GF-D8 (cell line): ENCODE data around the gene TSPO2.
"Not testable (repeated sequence)": the region's sequence is repeated elsewhere in the genome, so short reads cannot be mapped to it uniquely, and the experiment has no call there.

Experiments
- DNase-seq: peaks from one replicate; lab custom pipeline; 2025; lab: John Stamatoyannopoulos, UW

The TSPO2 gene, protein sequence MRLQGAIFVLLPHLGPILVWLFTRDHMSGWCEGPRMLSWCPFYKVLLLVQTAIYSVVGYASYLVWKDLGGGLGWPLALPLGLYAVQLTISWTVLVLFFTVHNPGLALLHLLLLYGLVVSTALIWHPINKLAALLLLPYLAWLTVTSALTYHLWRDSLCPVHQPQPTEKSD

DNA sequence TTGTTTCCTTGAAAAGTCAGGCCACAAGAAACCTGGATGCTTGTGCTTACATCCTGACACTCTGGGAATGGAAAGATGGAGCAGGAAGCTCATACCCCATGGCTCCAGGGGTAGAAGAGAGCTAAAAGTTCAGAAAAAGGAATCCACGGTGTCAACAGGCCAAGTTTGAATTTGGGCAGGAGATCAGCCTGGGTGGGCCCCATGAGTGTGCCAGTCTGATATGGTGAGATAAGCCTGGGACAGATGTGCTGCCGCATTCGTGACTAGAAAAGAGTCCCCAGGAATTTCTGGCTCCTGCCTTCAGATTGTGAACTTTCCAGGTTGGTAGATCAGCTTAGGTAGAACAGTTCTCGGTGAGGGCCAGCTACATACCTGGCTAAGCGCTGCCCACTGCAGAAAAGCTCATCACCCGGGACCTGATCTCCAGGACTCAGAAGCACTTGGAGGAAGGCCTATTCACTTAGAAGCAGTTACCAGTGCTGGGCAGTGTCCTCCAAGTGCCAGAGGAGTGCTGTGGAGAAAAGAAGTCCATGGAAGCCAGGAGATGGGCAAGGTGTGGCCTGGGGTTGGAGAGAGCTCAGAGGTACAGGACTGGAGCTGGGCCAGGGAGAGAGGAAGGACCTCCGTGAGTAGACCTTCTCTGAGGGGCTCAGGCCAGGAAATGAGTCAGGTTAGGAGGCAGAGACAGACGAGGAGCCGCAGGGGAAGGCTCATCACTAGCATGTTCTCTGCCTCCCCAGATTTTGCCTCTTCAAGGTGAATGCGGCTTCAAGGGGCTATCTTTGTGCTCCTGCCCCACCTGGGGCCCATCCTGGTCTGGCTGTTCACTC lies at the start of gene TSPO2:
Gene TSPO2 (plus strand): TSS at position 242 of the 830 bp plus-strand sequence. CDS start 519 bp downstream, at position 761.
- DNase-seq = no peak

DNA sequence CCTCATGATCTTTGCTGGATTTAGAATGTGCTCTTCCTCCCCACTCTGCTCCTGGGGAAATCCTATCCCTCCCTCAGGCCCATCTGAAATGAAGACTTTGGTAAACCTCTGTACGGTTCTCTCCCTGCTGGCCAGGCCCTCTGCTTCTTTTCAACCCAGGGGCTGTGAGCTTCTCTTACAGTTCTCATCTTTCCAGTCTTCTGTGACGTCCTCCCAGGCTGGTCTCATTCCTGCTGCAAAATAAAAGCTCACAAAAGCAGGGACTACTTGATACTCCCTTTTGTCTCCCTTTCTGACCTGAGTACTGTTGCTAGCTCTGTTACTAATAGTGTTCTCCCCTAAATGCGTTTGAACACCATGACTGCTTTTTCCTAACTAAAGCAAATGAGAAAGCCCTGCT lies 49.5 kb upstream of the TSPO2 start:
- no peak for DNase-seq

DNA sequence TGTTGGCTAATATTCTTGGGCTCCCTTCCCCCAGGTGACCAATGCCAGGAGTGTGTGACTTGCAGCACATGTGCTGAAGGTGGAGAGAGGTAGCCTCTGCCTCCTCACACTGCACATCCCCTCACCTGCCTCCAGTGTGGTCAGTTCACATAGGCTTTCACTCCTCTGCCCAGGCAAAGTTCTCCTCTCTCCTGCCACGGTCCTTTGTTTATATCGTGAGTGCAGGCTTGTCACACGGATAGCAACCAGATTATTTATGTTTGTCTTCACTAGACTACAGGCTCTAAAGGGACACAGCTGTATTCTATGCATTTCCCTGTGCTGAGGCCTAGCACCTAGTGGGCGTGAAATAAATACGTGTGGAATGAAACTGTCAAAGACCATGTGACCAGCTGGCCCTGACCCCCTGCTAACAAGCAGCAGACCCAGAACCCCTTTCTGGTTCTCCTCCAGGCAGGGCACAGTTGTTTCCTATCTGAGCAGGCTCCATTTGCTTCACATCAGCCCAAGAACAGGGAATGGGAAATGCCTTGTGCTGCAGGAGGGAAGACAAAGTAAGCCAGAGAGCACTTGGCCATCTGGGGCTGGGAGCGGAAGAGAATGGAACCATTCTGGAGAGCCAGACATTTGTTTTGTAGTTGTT lies 45.6 kb upstream of the TSPO2 start:
- no peak for DNase-seq

DNA sequence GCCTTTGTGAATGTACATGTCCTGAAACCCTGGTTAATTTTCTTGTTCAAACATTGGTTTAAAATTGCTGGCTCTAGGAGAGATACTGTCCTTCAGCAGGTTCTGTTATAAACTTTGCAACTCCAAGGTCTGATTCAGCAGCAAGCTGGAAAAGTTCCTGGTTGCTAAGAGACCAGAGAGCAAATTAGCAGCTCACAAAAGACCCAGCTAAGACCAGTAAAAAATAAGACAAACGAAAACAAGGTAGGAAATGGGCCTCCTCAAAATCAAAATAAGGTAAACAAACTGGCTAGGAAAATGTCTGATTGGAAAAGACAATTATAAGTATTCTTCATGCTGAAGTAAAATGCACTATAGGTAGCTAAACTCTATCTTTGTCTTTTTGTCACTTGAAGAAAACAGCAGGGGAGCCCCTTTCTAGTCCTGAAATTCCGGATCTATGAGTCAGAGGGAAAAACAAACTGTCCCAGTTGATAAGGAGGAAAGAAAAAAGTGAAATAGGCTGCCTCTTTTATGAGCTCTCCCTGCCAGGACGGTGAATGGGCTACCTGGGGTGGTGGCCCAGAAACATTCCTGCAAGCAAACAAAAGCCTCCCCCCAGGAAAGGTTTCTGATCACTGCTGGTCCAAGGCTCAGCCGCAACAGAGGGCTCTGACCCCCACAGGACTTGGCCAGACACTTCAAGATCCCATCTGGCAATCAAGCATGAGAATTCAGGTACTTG lies 44.9 kb upstream of the TSPO2 start:
- DNase-seq = no peak

DNA sequence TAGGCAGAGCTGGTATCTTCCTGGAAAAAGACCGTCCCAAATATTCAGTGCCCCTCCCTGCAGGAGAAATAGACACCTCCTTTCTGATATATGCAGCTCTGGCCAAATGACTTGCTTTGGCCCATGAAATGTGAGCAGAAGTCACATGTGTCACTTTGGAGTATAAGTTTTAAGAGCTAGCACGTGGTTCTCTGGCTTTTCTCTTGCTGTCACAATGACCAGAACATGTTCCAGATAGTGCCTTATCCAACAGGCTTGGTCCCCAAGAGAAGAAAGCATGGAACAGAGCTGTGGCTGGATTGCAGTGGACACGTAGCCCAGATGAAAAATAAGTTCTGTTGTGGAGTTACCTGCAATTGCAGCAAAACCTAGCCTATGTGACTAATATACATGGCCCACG lies 43.6 kb upstream of the TSPO2 start:
- no peak for DNase-seq

DNA sequence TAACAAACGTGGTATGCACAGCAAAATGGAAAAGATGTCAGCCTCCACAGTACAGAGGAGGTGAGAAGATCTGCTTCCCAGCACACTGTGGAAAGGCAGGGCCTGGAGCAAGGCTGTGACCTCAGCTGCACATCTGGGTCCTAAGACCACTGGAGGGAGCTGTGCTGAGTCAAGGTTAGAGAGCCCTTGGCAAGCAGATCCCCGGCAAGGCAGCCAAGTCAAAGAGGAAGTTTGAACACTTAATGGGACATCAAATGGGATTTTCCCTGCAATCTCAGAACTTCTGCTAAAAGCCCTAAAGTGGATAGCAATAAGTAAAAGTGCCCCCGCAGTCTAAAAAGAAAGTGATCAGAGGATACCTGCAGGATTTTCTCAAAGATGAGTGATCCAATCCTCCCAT lies 42.7 kb upstream of the TSPO2 start:
- DNase-seq = peak; percentile 13

DNA sequence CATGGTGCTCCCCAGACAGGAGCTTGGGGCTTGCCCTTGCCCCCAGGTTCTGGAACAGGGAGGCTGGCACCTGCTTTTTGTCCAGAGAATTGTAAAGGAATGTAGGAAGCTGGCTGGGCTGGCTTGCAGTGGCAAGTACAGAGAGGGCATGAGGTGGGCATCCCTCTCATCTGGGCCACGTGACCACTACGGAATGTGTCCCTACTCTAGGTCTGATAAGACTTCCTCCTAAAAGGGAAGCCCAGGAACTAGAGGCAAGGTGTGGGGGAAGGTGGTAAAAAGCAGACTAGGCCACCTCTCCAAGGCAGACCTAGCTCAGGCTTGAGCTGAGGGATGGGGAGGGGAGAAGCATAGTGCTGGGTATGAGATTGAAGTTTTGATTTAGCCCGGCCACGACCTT lies 42.0 kb upstream of the TSPO2 start:
- no peak for DNase-seq

DNA sequence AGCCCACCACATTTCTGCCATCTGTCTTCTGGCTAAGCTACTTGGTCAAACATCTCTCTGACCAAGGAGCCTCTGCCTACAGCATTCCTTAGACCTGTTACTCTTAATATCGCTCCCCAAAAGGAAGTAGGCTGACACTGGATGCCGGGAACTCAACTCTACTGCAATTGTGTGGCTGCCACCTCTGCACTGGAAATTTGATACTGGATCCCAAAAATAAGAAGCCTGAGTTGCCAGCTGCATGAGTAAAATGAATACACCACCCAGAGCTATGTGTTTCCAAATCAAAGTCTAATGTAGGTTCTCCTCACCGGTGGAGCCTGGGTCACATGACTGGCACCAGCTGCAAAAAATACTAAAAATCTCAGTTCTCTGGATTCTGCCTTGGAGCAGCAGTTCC lies 40.1 kb upstream of the TSPO2 start:
- no peak for DNase-seq

DNA sequence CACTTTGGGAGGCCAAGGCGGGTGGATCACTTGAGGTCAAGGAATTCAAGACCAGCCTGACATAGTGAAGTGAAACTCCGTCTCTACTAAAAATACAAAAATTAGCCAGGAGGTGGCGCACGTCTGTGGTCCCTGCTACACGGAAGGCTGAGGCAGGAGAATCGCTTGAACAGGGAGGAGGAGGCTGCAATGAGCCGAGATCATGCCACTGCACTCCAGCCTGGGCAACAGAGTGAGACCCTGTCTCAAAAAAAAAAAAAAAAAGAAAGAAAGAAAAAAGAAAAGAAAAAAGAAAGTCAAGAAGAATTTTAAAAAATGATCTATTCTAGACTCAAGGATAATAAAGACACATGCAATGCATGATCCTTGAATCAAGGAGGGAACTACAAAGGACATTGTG lies 36.0 kb upstream of the TSPO2 start:
- not testable (repeated sequence) for DNase-seq

DNA sequence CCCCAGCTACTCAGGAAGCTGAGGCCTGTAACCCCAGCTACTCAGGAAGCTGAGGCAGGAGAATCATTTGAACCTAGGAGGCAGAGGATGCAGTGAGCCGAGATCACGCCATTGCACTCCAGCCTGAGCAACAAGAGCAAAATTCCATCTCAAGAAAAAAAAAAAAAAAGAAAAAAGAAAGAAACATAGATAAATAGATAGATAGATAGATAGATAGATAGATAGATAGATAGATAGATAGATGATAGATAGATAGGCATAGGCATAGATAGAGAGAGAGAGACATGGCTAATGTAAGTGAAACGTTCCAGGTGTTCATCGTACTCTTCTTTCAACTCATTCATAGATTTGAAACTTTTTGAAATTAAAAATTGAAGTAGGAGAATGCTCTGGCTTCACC lies 35.3 kb upstream of the TSPO2 start:
- DNase-seq = not testable (repeated sequence)

DNA sequence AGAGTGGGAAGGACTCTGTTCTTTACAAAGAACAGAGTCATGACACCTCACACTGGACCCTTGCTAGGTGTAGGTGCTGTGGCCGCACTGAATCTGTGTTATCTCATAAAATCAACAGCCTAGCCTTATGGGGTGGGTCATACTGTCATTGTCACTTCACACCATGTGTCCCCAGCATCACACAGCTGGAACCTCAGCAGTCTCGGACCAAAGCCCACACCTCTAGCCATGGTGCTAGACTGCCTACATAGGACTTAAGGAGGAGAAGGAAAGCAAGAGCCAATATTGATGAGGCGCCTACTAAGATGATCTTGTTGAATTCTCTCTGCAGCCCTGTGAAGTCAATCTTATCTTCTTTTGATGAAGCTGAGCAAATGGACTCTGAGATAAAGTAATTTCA lies 34.3 kb upstream of the TSPO2 start:
- DNase-seq = no peak

DNA sequence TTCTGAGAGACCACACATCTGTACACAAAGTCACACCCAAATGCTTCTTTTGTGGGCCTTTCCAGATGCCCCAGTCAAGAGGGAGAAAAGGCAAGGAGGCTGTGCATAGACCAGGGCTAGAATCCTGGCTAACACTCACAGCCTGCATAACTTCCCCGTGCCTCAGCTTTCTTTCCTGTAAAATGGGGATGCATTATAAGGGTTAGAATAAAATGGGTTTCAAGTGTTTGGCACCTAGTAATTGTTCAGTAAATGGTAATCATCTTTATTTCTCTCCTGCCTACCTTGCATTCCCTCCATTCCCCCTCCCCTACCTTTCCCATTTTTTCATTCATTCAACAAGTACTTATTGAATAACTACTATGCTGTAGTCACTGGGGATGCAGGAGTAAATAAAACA lies 32.6 kb upstream of the TSPO2 start:
- DNase-seq = no peak

DNA sequence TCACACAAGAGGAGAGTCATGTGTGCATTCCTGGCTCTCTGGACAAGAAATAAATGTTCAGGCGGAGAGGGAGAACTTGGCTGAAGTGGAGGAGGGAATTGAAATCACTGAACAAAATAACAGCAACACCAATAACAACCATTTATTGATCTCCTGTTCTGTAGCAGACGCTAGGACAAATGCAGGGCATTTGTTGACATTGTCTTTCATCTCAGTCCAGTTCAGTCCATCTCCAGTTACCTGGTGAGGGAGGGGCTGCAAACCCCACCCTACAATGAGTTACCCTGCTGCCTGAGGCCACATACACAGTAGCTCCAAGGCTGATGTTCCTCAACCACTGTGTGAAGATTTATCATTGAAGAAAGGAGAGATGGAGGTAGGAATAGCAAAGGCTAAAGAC lies 30.6 kb upstream of the TSPO2 start:
- no peak for DNase-seq

DNA sequence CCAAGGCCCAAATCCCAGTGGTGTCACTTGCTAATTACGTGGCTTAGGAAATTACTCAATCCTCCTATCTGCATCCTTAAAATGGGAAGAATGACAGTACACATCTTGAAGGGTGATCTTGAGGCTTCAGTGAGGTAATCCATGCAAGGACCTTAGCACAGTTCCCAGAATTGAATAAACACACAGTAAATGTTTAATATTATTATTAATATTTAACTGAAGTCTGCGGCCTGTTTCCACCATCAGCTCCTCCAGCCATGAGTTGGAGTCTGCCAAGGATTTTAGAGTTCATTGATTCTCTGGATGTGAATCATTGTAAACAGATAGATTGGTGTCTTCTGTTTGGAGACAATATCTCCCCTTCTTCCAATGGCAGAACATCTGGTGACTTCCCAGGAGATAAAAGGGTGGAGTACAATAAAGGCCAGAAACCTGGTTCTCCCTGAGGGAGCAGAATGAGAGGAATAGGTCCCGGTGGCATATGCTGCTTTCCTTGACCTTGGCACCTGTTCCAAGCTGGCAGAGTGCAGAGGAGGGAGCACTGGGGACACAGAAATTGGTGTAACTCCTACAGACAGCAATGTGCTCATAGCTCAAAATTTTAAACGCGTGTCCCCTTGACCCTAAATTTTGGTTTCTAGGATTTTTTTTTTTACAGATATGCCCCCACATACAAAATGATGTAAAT lies 28.7 kb upstream of the TSPO2 start:
- no peak for DNase-seq

DNA sequence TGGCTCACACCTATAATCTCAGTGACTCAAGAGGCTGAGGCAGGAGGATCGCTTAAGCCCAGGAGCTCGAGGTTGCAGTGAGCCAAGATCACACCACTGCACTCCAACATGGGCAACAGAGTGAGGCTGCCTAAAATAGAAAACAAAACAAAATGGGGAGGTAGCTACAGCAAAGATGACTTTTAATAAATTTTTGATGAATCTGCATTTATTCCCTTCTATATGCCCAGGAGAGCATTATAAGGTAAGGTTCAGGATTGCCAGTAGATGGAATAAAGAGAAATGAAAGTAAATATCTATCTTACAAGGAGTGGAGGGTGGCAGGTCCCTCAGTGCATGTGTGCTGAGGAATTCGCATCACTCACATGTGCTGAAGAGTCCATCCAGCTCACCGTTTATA lies 27.5 kb upstream of the TSPO2 start:
- DNase-seq = no peak

DNA sequence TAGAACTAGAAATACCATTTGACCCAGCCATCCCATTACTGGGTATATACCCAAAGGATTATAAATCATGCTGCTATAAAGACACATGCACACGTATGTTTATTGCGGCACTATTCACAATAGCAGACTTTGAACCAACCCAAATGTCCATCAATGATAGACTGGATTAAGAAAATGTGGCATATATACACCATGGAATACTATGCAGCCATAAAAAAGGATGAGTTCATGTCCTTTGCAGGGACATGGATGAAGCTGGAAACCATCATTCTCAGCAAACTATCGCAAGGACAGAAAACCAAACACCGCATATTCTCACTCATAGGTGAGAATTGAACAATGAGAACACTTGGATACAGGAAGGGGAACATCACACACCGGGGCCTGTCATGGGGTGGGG lies 26.4 kb upstream of the TSPO2 start:
- not testable (repeated sequence) for DNase-seq

DNA sequence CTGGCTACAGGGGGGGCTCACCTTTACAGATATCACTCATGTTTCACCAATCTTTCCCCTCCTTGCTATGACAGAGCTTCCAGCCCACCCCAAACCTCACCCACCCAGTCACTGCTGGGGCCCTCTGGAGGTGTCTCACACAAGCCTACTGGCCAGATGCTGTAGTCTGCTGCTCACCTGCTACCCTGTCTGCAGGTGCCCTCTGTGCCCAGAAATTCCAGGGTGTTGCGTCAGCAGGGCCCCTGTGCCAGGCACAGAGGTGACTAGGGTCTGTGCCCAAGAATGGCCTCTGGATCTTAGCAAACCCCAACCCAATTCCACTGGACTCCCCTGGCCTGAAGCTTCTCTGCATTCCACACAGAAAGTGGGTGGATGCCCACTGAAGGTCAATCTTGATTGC lies 24.6 kb upstream of the TSPO2 start:
- no peak for DNase-seq

DNA sequence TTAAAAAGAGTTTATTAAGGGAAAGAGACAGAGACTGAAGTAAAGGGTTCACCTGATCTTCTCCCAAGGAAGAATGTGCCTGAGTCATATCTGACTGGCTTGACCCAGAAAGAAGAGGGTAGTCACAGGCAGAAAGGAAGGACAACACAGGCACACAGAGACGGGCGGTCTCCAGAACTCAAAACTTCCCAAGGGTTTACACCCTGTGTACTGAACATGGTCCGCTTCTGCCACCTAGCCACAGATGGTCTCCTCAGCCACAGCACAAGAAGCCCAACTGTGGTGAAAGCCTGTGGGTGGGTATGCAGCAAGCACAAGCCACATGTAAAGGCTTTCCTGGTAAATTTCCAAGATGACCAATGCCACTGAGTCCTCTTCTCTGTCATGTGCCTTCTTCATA lies 20.4 kb upstream of the TSPO2 start:
- DNase-seq = no peak

DNA sequence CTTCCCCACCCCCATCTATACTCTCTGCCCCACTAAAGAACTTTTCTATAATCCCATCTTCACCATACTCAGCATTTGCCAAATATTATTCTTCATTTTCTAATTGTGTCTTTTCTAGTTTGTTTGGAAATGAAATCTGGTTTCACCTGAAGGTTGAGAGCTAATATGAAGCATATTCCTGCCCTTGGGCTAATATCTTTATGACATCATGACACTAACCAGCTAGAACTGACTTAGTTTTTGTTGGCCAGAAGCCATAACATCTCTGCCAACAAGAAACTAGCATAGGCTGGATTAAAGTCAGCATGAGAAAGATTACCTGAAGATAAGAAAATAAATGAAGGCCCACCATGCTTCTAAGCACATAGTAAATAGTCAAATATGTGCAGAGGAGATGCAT lies 20.0 kb upstream of the TSPO2 start:
- DNase-seq = no peak

DNA sequence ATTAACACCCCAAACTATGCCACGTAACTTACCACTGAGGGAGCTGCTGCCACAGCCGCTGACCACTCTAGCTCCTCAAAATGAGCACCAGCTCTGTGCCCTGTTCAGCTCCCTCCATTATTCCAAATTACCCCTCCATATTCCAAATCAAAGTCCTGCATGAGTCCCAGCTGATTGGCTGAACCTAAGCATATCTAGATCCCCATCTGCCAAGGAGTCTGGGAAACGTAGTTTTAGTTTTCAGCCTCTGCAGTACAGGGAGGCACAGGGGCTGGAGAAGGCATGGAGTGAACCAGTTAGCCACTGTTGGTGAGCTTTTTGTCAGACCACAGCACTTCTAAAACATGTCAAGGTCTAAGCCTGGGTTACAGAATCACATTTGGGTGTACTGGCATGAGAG lies 19.2 kb upstream of the TSPO2 start:
- no peak for DNase-seq

DNA sequence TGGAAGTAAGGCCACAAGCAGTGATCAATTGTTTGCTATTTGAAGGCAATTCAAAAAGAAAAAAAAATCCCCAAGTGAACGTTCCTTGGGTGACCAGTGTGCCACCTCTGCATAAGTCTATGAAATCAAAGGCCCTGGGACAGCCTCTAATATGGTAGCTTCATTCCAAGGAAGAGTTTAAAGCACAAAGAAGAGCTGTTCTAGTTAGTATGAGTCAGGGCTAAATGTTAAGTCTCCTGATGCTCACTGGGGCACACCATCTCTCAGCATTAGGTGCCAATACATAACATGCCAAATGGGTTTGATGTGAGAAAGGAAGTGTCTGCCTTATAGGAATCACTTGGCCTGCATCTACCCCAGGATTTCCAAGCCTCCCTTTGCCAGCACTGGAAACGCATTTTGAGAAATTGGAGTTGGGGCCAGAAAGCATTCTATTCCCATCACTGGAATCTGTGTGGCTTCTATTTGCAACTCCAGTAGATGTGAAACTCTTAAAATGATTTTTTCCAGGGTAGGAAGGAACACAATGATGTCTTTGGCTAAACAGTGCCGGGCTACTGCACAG lies 16.2 kb upstream of the TSPO2 start:
- no peak for DNase-seq

DNA sequence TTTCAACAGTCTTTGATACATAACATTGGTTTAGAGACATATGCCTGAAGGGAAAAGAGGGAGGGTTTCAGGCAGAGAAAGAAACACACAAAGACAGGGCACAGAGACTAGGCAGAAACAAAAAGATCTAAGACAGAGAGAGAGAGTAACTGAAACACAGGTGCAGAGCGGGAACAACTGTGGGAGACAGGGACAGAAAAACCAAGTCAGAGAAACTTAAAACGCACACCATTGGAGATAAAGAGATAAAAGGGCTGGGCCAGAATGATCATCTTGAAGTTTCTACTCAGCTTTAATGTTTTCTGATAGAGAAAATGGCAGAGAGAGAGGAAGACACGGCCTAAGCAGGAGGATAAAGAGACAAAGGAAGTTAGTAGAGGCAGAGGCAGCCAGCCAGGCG lies 15.0 kb upstream of the TSPO2 start:
- no peak for DNase-seq
